Measurements from ENCODE around the gene RARB.
A peak's percentile ranks its signal among the peaks of the same experiment; 100 is the strongest.

RARB gene

GRCh38 chr3:25447285-25447684, 19.2 kb downstream of the RARB start:
- Histone ChIP-seq H3K27me3 (ENCODE audit: control insufficient read depth in 1 of 2, insufficient read depth in 2 of 2, low read length in 2 of 2) (no peaks in the 10 kb centered on the region), H3K27ac (ENCODE audit: low read length) (no peak overlapping the region), H3K4me1 (ENCODE audit: control insufficient read depth, insufficient read depth, low read length) (peaks cover 12% of the 10 kb centered on the region), H3K9me3 (ENCODE audit: control insufficient read depth in 2 of 2, low read length in 2 of 2) (no peaks in the 10 kb centered on the region), H3K4me3 (ENCODE audit: low read length in 2 of 2) (no peak overlapping the region), H3K36me3 (ENCODE audit: control insufficient read depth in 2 of 2, insufficient read depth in 2 of 2, low read length in 2 of 2) (no peaks in the 10 kb centered on the region), H3K9ac (ENCODE audit: low read length in 2 of 2) (no peak overlapping the region)

GRCh38 chr3:25447925-25448324, 19.9 kb downstream of the RARB start:
- H3K27ac ChIP-seq (ENCODE audit: low read length): no peak overlapping the region
- H3K9ac ChIP-seq (ENCODE audit: low read length in 2 of 2): no peak overlapping the region
- peaks cover 14% of the 10 kb centered on the region for H3K4me1 ChIP-seq (ENCODE audit: control insufficient read depth, insufficient read depth, low read length)
- H3K36me3 ChIP-seq (ENCODE audit: control insufficient read depth in 2 of 2, insufficient read depth in 2 of 2, low read length in 2 of 2): no peaks in the 10 kb centered on the region
- H3K9me3 ChIP-seq (ENCODE audit: control insufficient read depth in 2 of 2, low read length in 2 of 2): no peaks in the 10 kb centered on the region
- no peak overlapping the region for H3K4me3 ChIP-seq (ENCODE audit: low read length in 2 of 2)
- H3K27me3 ChIP-seq (ENCODE audit: control insufficient read depth in 1 of 2, insufficient read depth in 2 of 2, low read length in 2 of 2): no peaks in the 10 kb centered on the region

- H3K9ac ChIP-seq (ENCODE audit: low read length in 2 of 2): peak overlapping the region in 1 of 2 donors; percentile 22
Observed at GRCh38 chr3:25448750-25449692, 21.0 kb downstream of the RARB start.

GRCh38 chr3:25449857-25450256, 21.8 kb downstream of the RARB start:
- H3K4me1 ChIP-seq (ENCODE audit: control insufficient read depth, insufficient read depth, low read length): peaks cover 23% of the 10 kb centered on the region
- H3K27ac ChIP-seq (ENCODE audit: low read length): no peak overlapping the region
- no peaks in the 10 kb centered on the region for H3K9me3 ChIP-seq (ENCODE audit: control insufficient read depth in 2 of 2, low read length in 2 of 2)
- H3K9ac ChIP-seq (ENCODE audit: low read length in 2 of 2): no peak overlapping the region
- H3K4me3 ChIP-seq (ENCODE audit: low read length in 2 of 2): no peak overlapping the region
- no peaks in the 10 kb centered on the region for H3K27me3 ChIP-seq (ENCODE audit: control insufficient read depth in 1 of 2, insufficient read depth in 2 of 2, low read length in 2 of 2)
- H3K36me3 ChIP-seq (ENCODE audit: control insufficient read depth in 2 of 2, insufficient read depth in 2 of 2, low read length in 2 of 2): no peaks in the 10 kb centered on the region

More at GRCh38 chr3:25448750-25449692, 21.0 kb downstream of the RARB start:
- H3K27me3 ChIP-seq (ENCODE audit: control insufficient read depth in 1 of 2, insufficient read depth in 2 of 2, low read length in 2 of 2): no peaks in the 10 kb centered on the region
- H3K4me3 ChIP-seq (ENCODE audit: low read length in 2 of 2): peak overlapping the region in 1 of 2 donors; percentile 35
- H3K27ac ChIP-seq (ENCODE audit: low read length): no peak overlapping the region
- peaks cover 19% of the 10 kb centered on the region for H3K4me1 ChIP-seq (ENCODE audit: control insufficient read depth, insufficient read depth, low read length)
- H3K36me3 ChIP-seq (ENCODE audit: control insufficient read depth in 2 of 2, insufficient read depth in 2 of 2, low read length in 2 of 2): no peaks in the 10 kb centered on the region
- no peaks in the 10 kb centered on the region for H3K9me3 ChIP-seq (ENCODE audit: control insufficient read depth in 2 of 2, low read length in 2 of 2)

GRCh38 chr3:25452192-25452591, 24.1 kb downstream of the RARB start:
- H3K4me3 ChIP-seq (ENCODE audit: low read length in 2 of 2): no peak overlapping the region

GRCh38 chr3:25452740-25453139, 24.7 kb downstream of the RARB start:
- Histone ChIP-seq H3K27ac (ENCODE audit: low read length) (no peak overlapping the region), H3K27me3 (ENCODE audit: control insufficient read depth in 1 of 2, insufficient read depth in 2 of 2, low read length in 2 of 2) (no peaks in the 10 kb centered on the region), H3K36me3 (ENCODE audit: control insufficient read depth in 2 of 2, insufficient read depth in 2 of 2, low read length in 2 of 2) (no peaks in the 10 kb centered on the region), H3K4me3 (ENCODE audit: low read length in 2 of 2) (no peak overlapping the region), H3K4me1 (ENCODE audit: control insufficient read depth, insufficient read depth, low read length) (peaks cover 33% of the 10 kb centered on the region), H3K9ac (ENCODE audit: low read length in 2 of 2) (no peak overlapping the region), H3K9me3 (ENCODE audit: control insufficient read depth in 2 of 2, low read length in 2 of 2) (no peaks in the 10 kb centered on the region)

More at GRCh38 chr3:25452192-25452591, 24.1 kb downstream of the RARB start:
- Histone ChIP-seq H3K9me3 (ENCODE audit: control insufficient read depth in 2 of 2, low read length in 2 of 2) (no peaks in the 10 kb centered on the region), H3K4me1 (ENCODE audit: control insufficient read depth, insufficient read depth, low read length) (peaks cover 33% of the 10 kb centered on the region), H3K9ac (ENCODE audit: low read length in 2 of 2) (no peak overlapping the region), H3K27me3 (ENCODE audit: control insufficient read depth in 1 of 2, insufficient read depth in 2 of 2, low read length in 2 of 2) (no peaks in the 10 kb centered on the region), H3K27ac (ENCODE audit: low read length) (no peak overlapping the region), H3K36me3 (ENCODE audit: control insufficient read depth in 2 of 2, insufficient read depth in 2 of 2, low read length in 2 of 2) (no peaks in the 10 kb centered on the region)

GRCh38 chr3:25453619-25454004, 25.5 kb downstream of the RARB start:
- peak overlapping the region in 1 of 2 donors; percentile 8 for H3K4me3 ChIP-seq (ENCODE audit: low read length in 2 of 2)
- peaks cover 33% of the 10 kb centered on the region for H3K4me1 ChIP-seq (ENCODE audit: control insufficient read depth, insufficient read depth, low read length)
- H3K27ac ChIP-seq (ENCODE audit: low read length): no peak overlapping the region
- H3K9ac ChIP-seq (ENCODE audit: low read length in 2 of 2): no peak overlapping the region
- H3K36me3 ChIP-seq (ENCODE audit: control insufficient read depth in 2 of 2, insufficient read depth in 2 of 2, low read length in 2 of 2): no peaks in the 10 kb centered on the region
- no peaks in the 10 kb centered on the region for H3K9me3 ChIP-seq (ENCODE audit: control insufficient read depth in 2 of 2, low read length in 2 of 2)
- no peaks in the 10 kb centered on the region for H3K27me3 ChIP-seq (ENCODE audit: control insufficient read depth in 1 of 2, insufficient read depth in 2 of 2, low read length in 2 of 2)

GRCh38 chr3:25454005-25454927, 26.2 kb downstream of the RARB start:
- peak overlapping the region in 1 of 2 donors; percentile 17 for H3K4me3 ChIP-seq (ENCODE audit: low read length in 2 of 2)
- H3K4me1 ChIP-seq (ENCODE audit: control insufficient read depth, insufficient read depth, low read length): peaks cover 27% of the 10 kb centered on the region
- no peaks in the 10 kb centered on the region for H3K9me3 ChIP-seq (ENCODE audit: control insufficient read depth in 2 of 2, low read length in 2 of 2)
- no peak overlapping the region for H3K9ac ChIP-seq (ENCODE audit: low read length in 2 of 2)
- no peaks in the 10 kb centered on the region for H3K27me3 ChIP-seq (ENCODE audit: control insufficient read depth in 1 of 2, insufficient read depth in 2 of 2, low read length in 2 of 2)
- no peaks in the 10 kb centered on the region for H3K36me3 ChIP-seq (ENCODE audit: control insufficient read depth in 2 of 2, insufficient read depth in 2 of 2, low read length in 2 of 2)
- H3K27ac ChIP-seq (ENCODE audit: low read length): no peak overlapping the region

- H3K9ac ChIP-seq (ENCODE audit: low read length in 2 of 2): no peak overlapping the region
- peak overlapping the region; percentile 46 for H3K27ac ChIP-seq (ENCODE audit: low read length)
- peak overlapping the region in 1 of 2 donors; percentile 10 for H3K4me3 ChIP-seq (ENCODE audit: low read length in 2 of 2)
- no peaks in the 10 kb centered on the region for H3K9me3 ChIP-seq (ENCODE audit: control insufficient read depth in 2 of 2, low read length in 2 of 2)
- no peaks in the 10 kb centered on the region for H3K27me3 ChIP-seq (ENCODE audit: control insufficient read depth in 1 of 2, insufficient read depth in 2 of 2, low read length in 2 of 2)
- no peaks in the 10 kb centered on the region for H3K36me3 ChIP-seq (ENCODE audit: control insufficient read depth in 2 of 2, insufficient read depth in 2 of 2, low read length in 2 of 2)
- peaks cover 24% of the 10 kb centered on the region for H3K4me1 ChIP-seq (ENCODE audit: control insufficient read depth, insufficient read depth, low read length)
Observed at GRCh38 chr3:25455441-25456132, 27.5 kb downstream of the RARB start.

Measured in stomach smooth muscle (tissue), 2 donors.